GM23338 (cell line): ENCODE results near the gene ACOXL.

Experiments used
- CREB1 ChIP-seq: fragments of 250-450 bp; sonication (Bioruptor Pico); IDR thresholded peaks from 2 replicates; pipeline ENCODE4 v1.5.0; 2020; ENCODE audit warnings: low read depth, mild to moderate bottlenecking, moderate library complexity
- EZH2 ChIP-seq: fragments of 200-600 bp; sonication (generic); IDR thresholded peaks from one replicate; pipeline ENCODE4 v1.8.0; 2017; ENCODE audit warnings: antibody characterized with exemption, mild to moderate bottlenecking, low read depth; ENCODE audit not compliant: unreplicated experiment
- POLR2AphosphoS5 ChIP-seq: IDR thresholded peaks from 2 replicates; pipeline ENCODE4 v1.6.1; 2016; ENCODE audit warnings: antibody characterized with exemption, low read depth
- ZNF331 ChIP-seq: fragments of 250-450 bp; sonication (Bioruptor Pico); IDR thresholded peaks from 2 replicates; pipeline ENCODE4 v1.5.0; 2020; ENCODE audit warnings: low read depth, mild to moderate bottlenecking, moderate library complexity
- TF ChIP-seq, protein P1 (sequence below), 2 experiments: fragments of 200-600 bp in 1 of 2; sonication (generic) in 1 of 2; conservative IDR thresholded peaks; 2 replicates each; pipeline versions ENCODE4 v1.5.1 to v1.6.1; 2016 to 2017; ENCODE audit warnings: antibody characterized with exemption in 2 of 2, low read depth in 2 of 2, mild to moderate bottlenecking in 2 of 2, moderate library complexity in 1 of 2

DNA sequence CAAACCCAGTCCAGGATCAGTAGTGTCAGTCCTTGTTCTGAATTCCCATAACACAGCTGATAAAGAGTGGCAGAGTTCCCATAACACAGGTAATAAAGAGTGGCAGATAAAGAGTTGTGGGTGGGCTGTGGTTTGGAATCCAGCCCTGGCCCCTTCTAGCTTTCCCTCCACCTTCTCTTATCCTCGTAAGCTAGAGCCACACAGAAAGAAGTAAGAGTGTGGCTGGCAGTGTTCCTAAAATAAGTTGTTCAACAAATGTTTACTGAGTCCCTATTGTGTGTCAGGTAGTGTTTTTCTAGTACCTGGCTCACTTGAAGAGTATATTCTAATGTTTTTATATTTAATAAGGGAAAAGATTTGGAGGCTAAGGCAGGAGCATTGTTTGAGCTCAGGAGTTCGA, 323.4 kb downstream of the ACOXL start:
- TF ChIP-seq, protein P1, sequence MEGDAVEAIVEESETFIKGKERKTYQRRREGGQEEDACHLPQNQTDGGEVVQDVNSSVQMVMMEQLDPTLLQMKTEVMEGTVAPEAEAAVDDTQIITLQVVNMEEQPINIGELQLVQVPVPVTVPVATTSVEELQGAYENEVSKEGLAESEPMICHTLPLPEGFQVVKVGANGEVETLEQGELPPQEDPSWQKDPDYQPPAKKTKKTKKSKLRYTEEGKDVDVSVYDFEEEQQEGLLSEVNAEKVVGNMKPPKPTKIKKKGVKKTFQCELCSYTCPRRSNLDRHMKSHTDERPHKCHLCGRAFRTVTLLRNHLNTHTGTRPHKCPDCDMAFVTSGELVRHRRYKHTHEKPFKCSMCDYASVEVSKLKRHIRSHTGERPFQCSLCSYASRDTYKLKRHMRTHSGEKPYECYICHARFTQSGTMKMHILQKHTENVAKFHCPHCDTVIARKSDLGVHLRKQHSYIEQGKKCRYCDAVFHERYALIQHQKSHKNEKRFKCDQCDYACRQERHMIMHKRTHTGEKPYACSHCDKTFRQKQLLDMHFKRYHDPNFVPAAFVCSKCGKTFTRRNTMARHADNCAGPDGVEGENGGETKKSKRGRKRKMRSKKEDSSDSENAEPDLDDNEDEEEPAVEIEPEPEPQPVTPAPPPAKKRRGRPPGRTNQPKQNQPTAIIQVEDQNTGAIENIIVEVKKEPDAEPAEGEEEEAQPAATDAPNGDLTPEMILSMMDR (conservative IDR thresholded peaks at IDR 0.05; ENCODE audit: low read depth in 2 of 2) = no peak
- TF ChIP-seq EZH2 = no peak
- no peak for TF ChIP-seq ZNF331 (CRISPR knock-in tag)
- no peak for TF ChIP-seq CREB1 (CRISPR knock-in tag)
- TF ChIP-seq POLR2AphosphoS5 = no peak
